Epithelial cell of prostate (primary cell): ENCODE data around the gene CCDC51.

Source experiments
- DNase-seq: peaks from one replicate; pipeline ENCODE4 v3.0.0-alpha.2; 2011; ENCODE audit warnings: low read depth, low spot score
- H3K27ac ChIP-seq: fragments of 450-650 bp; 2 replicates; pipeline ENCODE4 v1.5.1; 2017; ENCODE audit warnings: mild to moderate bottlenecking

The CCDC51 gene

DNA sequence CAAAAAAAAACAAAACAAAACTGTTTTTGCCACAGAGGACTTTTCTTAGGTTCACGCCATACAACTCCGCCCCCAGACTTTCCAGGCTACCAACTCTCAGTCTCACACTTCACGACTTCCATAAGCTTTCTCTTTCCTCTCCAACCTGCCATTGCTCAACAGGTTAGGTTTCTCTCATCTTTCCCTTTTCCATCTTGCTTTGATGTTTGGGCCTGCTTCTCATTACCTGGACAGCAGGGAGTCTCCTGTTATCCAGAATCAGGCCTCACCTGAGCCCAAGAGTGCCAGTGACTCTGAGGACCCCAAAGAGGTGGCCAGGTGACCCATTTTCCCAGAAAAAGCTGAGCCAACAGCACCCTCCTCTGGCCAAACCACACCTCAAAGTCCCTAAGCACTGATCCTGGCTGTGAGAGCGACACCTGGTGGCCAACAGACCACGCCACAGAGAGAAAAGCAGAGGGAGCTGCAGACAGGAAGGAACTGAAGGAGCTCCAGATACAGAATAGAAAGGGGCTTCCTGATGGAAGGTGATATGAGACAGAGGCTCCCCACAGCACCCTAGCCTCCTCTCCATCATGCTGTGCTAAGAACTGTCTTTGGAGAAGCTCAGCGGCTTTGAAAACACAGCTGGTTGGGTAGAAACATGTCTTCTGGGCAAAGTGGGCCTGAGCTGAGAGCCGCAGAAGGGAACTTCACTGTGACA is 4.0 kb downstream of the CCDC51 start:
- peak; percentile 44 for DNase-seq
- peak overlapping the region; percentile 92 for H3K27ac ChIP-seq

DNA sequence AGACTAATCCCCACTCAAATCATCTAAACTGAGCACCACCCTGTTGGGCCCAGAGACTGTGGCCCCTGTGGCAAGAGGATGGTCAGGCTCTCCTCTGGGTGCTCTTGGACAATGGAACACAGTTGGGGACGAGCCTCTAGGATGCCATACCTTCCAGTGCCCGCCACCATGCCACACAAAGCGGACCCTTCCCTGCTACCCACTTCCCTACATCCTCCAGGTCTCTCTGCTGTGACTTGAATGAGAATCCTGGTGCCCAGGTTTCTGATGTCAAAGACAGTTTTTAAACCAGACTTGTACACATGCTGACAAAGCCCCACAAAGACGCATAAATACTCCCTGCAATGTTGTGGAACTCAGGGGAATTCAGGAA is 4.7 kb downstream of the CCDC51 start:
- peak overlapping the region; percentile 92 for H3K27ac ChIP-seq

DNA sequence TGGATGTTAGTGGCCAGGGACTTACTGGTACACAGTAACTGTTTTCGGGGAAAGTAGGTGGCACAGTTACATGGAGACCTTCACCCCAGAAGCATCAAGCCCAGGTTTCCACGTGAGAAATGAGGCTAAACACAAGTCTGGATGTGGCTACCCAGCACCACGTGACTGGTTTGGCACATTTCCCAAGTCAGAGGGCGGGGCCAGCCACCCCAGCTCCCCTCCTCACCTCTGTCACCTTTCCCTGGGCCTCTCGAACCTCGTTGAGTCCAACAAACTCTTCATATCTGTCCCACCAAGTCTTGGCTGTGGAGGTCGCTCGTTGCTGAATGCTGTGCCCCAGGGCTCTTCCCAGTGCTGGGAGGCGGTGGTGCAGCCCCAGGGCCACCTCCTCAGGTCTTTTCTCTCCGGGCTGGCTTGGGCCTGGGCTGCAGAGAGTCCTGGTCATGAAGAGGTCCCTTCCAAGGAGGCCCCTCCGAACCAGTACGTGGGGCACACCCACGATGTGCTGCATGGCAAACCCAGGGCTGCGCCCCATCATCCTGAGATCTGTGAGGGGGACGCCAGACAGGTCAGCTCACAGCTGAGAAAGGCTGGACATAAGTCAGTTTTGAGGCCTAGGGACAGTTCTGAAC is 5.2 kb downstream of the CCDC51 start:
- no peak for DNase-seq
- H3K27ac ChIP-seq = peak overlapping the region; percentile 92

More for the DNA sequence above, 4.7 kb downstream of the CCDC51 start:
- no peak for DNase-seq

- no peak for DNase-seq
- peak overlapping the region; percentile 92 for H3K27ac ChIP-seq
Observed at GRCh38 chr3:48433472-48434118, 6.3 kb downstream of the CCDC51 start.

DNA sequence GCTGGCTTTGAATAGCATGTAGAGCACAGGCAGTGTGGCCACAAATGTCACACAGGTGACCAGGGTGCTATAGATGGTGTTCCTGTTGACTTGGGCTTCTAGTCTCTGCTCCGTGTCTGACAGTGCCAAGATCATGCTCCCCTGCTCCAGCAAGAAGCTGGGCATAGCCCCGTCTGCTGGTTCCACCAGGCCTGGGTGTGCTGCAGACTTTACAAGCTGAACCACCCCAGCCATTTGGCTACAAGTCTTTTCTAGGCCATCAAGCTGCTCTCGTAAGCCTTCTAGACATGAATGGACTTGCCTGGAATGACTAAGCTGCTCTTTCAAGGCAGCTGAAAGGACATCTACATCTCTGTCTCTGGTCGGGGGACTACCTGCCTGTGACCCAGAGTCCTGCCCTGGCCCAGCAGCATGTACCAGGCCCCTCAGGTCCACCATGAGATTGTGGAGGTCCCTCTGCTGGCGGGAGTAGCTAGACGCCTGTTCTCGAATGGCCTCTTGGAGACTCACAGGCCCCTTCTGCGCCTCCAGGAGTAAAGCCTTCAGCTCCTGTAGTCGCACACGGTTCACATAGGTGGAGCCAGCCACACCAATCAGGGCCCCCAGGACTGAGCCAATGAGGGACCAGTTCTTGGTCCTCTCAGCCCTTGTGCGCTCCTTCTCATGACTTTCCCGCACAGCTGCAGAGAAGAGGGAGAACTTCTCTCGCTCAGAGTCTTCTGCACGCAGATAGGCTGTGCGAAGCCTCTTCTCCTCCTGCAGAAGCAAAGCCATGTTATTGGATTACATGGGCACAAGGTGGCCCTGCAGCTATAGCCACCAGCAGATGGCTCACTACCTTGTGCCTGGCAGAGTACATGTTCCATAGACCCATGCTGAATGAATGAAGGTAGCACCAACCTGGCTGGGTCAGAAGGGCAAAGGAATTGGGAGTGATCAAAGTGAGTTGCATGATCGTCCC is 7.2 kb downstream of the CCDC51 start:
- peak overlapping the region; percentile 92 for H3K27ac ChIP-seq
- DNase-seq = peak; percentile 79

DNA sequence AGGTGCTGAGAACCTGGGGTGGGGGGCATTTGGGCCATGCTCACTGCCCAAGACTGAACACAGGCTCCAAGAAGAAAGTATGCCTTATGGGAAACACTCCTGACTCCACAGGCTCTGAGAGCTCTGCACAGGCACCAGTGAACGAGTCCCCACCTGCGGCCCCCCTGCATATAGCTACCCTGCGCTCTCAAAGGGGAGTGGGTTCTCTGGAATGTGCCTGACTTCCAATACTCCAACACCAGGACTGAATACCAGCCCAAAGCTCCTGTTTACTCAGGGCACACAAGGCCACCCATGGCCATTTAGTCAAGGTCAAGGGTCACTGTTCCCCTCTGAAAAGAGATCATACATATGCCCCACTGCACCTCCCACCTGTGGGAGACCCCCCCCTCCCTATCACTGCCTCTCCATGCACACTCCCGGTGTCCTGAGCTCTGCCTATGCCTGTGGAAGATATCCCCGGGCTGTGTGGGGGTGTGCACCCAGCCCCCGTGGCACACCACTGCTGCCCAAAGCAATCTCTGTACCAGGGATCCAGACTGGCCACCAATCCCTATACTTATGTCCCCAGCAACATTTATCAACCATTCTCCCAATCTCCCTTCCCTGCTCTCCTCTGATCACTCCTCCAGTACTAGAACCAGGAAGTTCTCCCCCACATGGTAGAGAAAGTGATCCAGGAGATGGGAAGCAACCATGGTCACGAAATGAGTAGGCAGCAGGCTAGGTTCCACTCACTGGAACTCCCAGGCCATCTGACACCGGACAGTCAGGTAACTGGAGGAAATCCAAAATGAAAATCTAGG is 8.5 kb downstream of the CCDC51 start:
- no peak for DNase-seq

DNA sequence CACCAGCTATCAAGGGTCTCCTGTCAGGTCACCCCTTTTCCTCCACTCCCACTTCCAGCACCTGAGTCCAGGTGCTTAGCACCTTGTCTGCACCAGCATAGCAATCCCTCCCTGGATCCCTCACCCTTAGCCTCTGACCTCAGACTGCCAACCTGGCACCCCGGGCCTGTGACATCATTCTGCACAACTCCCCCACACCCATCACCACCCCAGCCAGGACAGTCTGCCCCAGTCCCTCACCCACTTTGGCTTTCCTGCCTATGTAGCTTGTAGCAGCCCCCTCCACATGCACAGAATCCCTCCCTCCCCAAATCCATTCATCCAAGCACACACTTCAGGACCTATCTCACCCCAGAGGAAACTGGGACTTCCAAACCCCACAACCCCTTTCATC is 9.2 kb downstream of the CCDC51 start:
- H3K27ac ChIP-seq = peak overlapping the region; percentile 92
- DNase-seq = no peak

More for the DNA sequence above, 8.5 kb downstream of the CCDC51 start:
- H3K27ac ChIP-seq = peak overlapping the region; percentile 92

GRCh38 chr3:48429960-48430707 is 9.8 kb downstream of the CCDC51 start, which contains the start of gene PLXNB1:
PLXNB1 (minus strand) TSS chr3:48430086; CDS start chr3:48424611, 5,475 bp downstream.
- H3K27ac ChIP-seq = peak within 1 kb of the TSS; percentile 92
- peak; percentile 54 for DNase-seq

GRCh38 chr3:48429317-48429959 is 10.5 kb downstream of the CCDC51 start:
- no peak for DNase-seq
- peak overlapping the region; percentile 92 for H3K27ac ChIP-seq

DNA sequence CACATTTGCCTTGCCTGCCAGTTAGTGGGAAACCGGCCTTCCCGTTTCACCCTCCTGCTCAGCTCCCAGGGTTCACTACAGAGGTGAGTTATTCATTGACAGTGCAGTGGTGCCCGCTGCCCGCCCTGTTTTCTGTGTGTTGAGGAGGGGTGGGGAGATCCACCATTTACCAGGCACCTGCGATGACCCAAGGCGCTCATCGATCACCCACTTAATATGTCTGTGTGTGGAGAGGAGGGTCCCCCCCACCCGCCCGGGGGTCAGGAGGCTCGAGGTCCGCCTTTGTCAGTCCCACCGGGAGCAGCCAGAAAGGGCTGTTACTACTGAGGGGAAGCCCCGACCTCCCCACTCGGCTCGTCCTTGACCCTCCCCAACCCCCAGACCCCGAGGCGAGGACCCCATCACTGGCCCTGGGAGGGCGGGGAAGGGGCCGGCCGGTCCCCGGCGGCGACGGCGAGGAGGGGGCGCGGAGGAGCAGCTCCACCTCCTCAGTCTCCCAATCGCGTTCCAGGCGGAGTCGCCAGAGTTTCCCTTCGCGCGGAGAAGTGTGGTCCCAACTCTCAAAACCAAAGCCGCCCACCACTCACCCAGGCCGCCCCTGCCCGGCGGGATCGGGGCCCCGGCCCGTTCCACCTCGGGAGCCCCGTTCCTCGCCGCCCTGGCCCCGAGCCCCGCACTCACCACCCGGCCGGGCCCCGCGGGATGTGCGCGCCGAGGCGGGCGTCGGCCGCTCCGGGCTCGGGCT is 11.2 kb downstream of the CCDC51 start:
- no peak for DNase-seq
- H3K27ac ChIP-seq = peak overlapping the region; percentile 92

- no peak for DNase-seq
- peak overlapping the region; percentile 92 for H3K27ac ChIP-seq
Observed at GRCh38 chr3:48428088-48428571, 11.8 kb downstream of the CCDC51 start.

- peak overlapping the region; percentile 92 for H3K27ac ChIP-seq
- no peak for DNase-seq
Observed at GRCh38 chr3:48427630-48427962, 12.3 kb downstream of the CCDC51 start.

DNA sequence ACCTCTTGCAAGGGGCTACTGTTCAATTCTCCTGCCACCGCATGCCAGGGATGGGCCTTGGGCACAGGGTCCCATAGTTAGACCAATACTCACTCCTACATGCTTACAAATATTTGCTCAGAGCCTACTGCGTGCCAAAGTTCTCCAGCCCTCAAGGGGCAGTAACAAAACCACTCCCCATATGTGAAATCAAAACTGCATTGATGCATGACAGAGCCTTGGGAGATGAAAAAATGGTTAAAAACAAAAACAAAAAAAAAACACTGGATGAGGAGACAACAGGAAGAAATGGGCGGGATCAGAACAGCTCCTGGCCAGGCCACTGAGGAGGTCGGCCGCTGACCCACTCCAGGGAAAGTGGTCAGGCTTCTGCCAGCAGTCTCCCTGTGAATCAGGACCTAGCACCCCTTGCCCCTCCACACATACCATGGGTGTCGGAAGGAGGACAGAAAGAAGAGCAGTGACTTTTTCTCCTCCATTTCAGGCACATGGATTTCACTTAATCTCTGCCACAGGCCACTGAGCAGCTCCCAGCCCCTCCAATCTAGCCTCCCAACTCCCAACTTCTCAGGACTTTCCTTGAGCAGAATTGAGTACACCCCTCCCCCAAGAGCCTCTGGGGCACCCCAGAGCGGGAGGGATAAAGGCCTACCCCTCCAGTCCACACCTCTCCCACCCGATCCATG is 12.8 kb downstream of the CCDC51 start:
- DNase-seq = no peak
- peak overlapping the region; percentile 92 for H3K27ac ChIP-seq

DNA sequence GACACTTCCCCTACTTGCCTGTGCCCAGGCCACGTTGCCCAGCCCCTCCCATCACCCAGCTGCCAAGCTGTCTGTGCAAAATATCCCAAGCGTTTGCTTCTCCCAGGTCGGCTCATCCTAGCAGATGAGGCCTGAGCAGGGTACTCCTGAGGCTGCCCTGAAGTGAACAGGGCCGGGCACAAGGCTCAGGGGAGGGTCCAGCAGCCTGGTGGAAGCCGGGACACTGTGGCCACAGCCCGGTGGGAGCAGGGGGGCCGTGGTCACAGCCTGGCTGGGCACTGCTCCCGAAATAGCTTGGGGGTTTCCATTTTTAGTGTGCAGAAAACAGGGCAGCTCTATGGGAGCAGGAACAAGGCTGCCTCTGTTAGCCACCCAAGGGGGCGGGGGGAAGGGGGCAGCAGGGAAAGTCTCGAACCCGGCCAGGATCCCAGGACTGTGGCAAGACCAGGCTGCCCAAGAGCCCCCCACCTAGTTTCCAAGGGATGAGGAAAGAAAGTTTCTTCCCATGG is 13.5 kb downstream of the CCDC51 start:
- peak overlapping the region; percentile 92 for H3K27ac ChIP-seq
- DNase-seq = no peak

GRCh38 chr3:48425281-48425812 is 14.6 kb downstream of the CCDC51 start:
- H3K27ac ChIP-seq = no peak overlapping the region
- DNase-seq = no peak

- DNase-seq = no peak
- no peak overlapping the region for H3K27ac ChIP-seq
Observed at GRCh38 chr3:48423883-48424695, 15.8 kb downstream of the CCDC51 start.
